Mesenchymal stem cell (in vitro differentiated cells and primary cell): ENCODE results near the gene CRISPLD2.

ENCODE experiments used
- DNase-seq: peaks from one replicate; pipeline ENCODE4 v3.0.0-alpha.2; 2013
- H2AFZ ChIP-seq: one replicate; pipeline ENCODE4 v1.6.1; 2013; ENCODE audit warnings: low read depth, mild to moderate bottlenecking, control low read depth, inconsistent platforms, low read length, moderate library complexity
- H2AK5ac ChIP-seq: 2 replicates; pipeline ENCODE4 v1.6.1; 2013; ENCODE audit warnings: low read length, moderate library complexity, mild to moderate bottlenecking, inconsistent platforms; ENCODE audit not compliant: severe bottlenecking
- H2BK120ac ChIP-seq: one replicate; pipeline ENCODE4 v1.6.1; 2013; ENCODE audit warnings: low read depth, mild to moderate bottlenecking, inconsistent platforms, low read length, moderate library complexity
- H2BK12ac ChIP-seq, 2 experiments: one replicate each; pipeline ENCODE4 v1.6.1; 2013; ENCODE audit warnings: inconsistent platforms in 2 of 2, low read length in 2 of 2, mild to moderate bottlenecking in 2 of 2, moderate library complexity in 2 of 2, control low read depth in 1 of 2
- H2BK15ac ChIP-seq: one replicate; pipeline ENCODE4 v1.6.1; 2013; ENCODE audit warnings: mild to moderate bottlenecking, low read depth, inconsistent platforms; ENCODE audit not compliant: poor library complexity, severe bottlenecking
- H2BK5ac ChIP-seq: 2 replicates; pipeline ENCODE4 v1.6.1; 2013; ENCODE audit warnings: low read depth, mild to moderate bottlenecking, low read length, control low read depth, inconsistent platforms; ENCODE audit not compliant: poor library complexity, severe bottlenecking
- H3K14ac ChIP-seq, 2 experiments: one replicate each; pipeline ENCODE4 v1.6.1; 2013; ENCODE audit warnings: inconsistent platforms in 2 of 2, low read length in 2 of 2, control low read depth in 1 of 2, mild to moderate bottlenecking in 1 of 2, moderate library complexity in 1 of 2
- H3K18ac ChIP-seq, 2 experiments: one replicate each; pipeline ENCODE4 v1.6.1; 2013; ENCODE audit warnings: inconsistent platforms in 2 of 2, low read length in 2 of 2, control low read depth in 1 of 2, low read depth in 1 of 2, mild to moderate bottlenecking in 1 of 2
- H3K23ac ChIP-seq, 2 experiments: one replicate each; pipeline ENCODE4 v1.6.1; 2013; ENCODE audit warnings: inconsistent platforms in 2 of 2, low read length in 2 of 2, mild to moderate bottlenecking in 2 of 2, moderate library complexity in 2 of 2, control low read depth in 1 of 2
- H3K27ac ChIP-seq: 2 replicates; pipeline ENCODE4 v1.5.1; 2013; ENCODE audit warnings: mild to moderate bottlenecking, moderate library complexity, low read length, control low read depth, inconsistent platforms; ENCODE audit not compliant: poor library complexity, severe bottlenecking
- H3K27me3 ChIP-seq, 2 experiments: 2 replicates each; pipeline versions ENCODE4 v1.6.1 to v1.7.0; 2013; ENCODE audit warnings: low read length in 2 of 2, mild to moderate bottlenecking in 2 of 2, moderate library complexity in 2 of 2, control low read depth in 1 of 2, inconsistent platforms in 1 of 2; ENCODE audit not compliant: control insufficient read depth in 1 of 2, insufficient read depth in 1 of 2
- H3K36me3 ChIP-seq, 2 experiments: 2 replicates each; pipeline versions ENCODE4 v1.6.1 to v1.7.0; 2013; ENCODE audit warnings: low read length in 2 of 2, control low read depth in 1 of 2, inconsistent platforms in 1 of 2, low read depth in 1 of 2, mild to moderate bottlenecking in 1 of 2; ENCODE audit not compliant: insufficient read depth in 2 of 2, control insufficient read depth in 1 of 2
- H3K4ac ChIP-seq, 2 experiments: one replicate each; pipeline ENCODE4 v1.6.1; 2013; ENCODE audit warnings: inconsistent platforms in 2 of 2, low read length in 2 of 2, mild to moderate bottlenecking in 2 of 2, moderate library complexity in 2 of 2, control low read depth in 1 of 2, low read depth in 1 of 2
- H3K4me1 ChIP-seq: 2 replicates; pipeline ENCODE4 v1.6.1; 2013; ENCODE audit warnings: low read depth, low read length, control low read depth; ENCODE audit not compliant: control insufficient read depth, insufficient read depth
- H3K4me2 ChIP-seq: 2 replicates; pipeline ENCODE4 v1.6.1; 2013; ENCODE audit warnings: low read length, mild to moderate bottlenecking, inconsistent platforms; ENCODE audit not compliant: poor library complexity, severe bottlenecking
- H3K4me3 ChIP-seq, 2 experiments: 2 replicates each; pipeline versions ENCODE4 v1.5.1 to v1.7.0; 2013; ENCODE audit warnings: low read length in 2 of 2, mild to moderate bottlenecking in 2 of 2, control low read depth in 1 of 2, low read depth in 1 of 2; ENCODE audit not compliant: insufficient read depth in 1 of 2
- H3K79me1 ChIP-seq: replicated peaks from 2 replicates; pipeline ENCODE4 v1.6.1; 2013; ENCODE audit warnings: mild to moderate bottlenecking, control low read depth, low read length, inconsistent platforms; ENCODE audit not compliant: poor library complexity, severe bottlenecking
- H3K9ac ChIP-seq: 2 replicates; pipeline ENCODE4 v1.7.0; 2013; ENCODE audit warnings: mild to moderate bottlenecking, low read length, moderate library complexity
- H3K9me3 ChIP-seq: 2 replicates; pipeline ENCODE4 v1.7.0; 2013; ENCODE audit warnings: mild to moderate bottlenecking, low read length; ENCODE audit not compliant: control insufficient read depth
- H4K8ac ChIP-seq: one replicate; pipeline ENCODE4 v1.6.1; 2013; ENCODE audit warnings: inconsistent platforms, mild to moderate bottlenecking, low read length, moderate library complexity
- H4K91ac ChIP-seq: one replicate; pipeline ENCODE4 v1.6.1; 2013; ENCODE audit warnings: mild to moderate bottlenecking, low read length, inconsistent platforms
- WGBS: methylation state at CpG from one replicate; pipeline ENCODE4 v1.1.7; 2013; ENCODE audit warnings: mixed read lengths; 5-methylcytosine and 5-hydroxymethylcytosine counted together

The CRISPLD2 gene

GRCh38 chr16:84875846-84876245 lies 56.1 kb downstream of the CRISPLD2 start:
- Histone ChIP-seq H3K9ac (no peak overlapping the region), H3K4me1 (no peaks in the 10 kb centered on the region), H2AK5ac (no peak overlapping the region), H3K27me3 (no peaks in the 10 kb centered on the region), H3K23ac (no peak overlapping the region), H3K14ac (no peak overlapping the region), H2BK15ac (no peak overlapping the region), H2BK120ac (no peak overlapping the region), H2AFZ (no peak overlapping the region), H4K8ac (no peak overlapping the region), H3K4ac (no peak overlapping the region), H4K91ac (no peak overlapping the region), H3K9me3 (no peaks in the 10 kb centered on the region), H3K79me1 (no peaks in the 10 kb centered on the region), H3K27ac (no peak overlapping the region), H2BK5ac (no peak overlapping the region), H3K36me3 (no peaks in the 10 kb centered on the region), H3K4me3 (no peak overlapping the region), H3K18ac (no peak overlapping the region), H2BK12ac (no peak overlapping the region), H3K4me2 (no peak overlapping the region)
- DNase-seq: no peak
- 93% methylated on average over 6 of the region's 6 CpGs for WGBS

- H4K8ac ChIP-seq: no peak overlapping the region
- no peak overlapping the region for H3K23ac ChIP-seq
- no peaks in the 10 kb centered on the region for H3K27me3 ChIP-seq
- 84% methylated on average over 13 of the region's 13 CpGs for WGBS
- H3K79me1 ChIP-seq: no peaks in the 10 kb centered on the region
- H3K18ac ChIP-seq: no peak overlapping the region
- no peak overlapping the region for H2BK15ac ChIP-seq
- no peak overlapping the region for H2BK5ac ChIP-seq
- no peak overlapping the region for H3K4ac ChIP-seq
- peaks cover 2% of the 10 kb centered on the region for H3K4me1 ChIP-seq
- H3K9ac ChIP-seq: no peak overlapping the region
- no peak for DNase-seq
- H2BK12ac ChIP-seq: no peak overlapping the region
- no peak overlapping the region for H3K4me3 ChIP-seq
- no peak overlapping the region for H3K27ac ChIP-seq
- H4K91ac ChIP-seq: no peak overlapping the region
- no peak overlapping the region for H2AFZ ChIP-seq
- no peak overlapping the region for H2AK5ac ChIP-seq
- no peak overlapping the region for H2BK120ac ChIP-seq
- no peak overlapping the region for H3K14ac ChIP-seq
- H3K4me2 ChIP-seq: no peak overlapping the region
- H3K9me3 ChIP-seq: no peaks in the 10 kb centered on the region
- H3K36me3 ChIP-seq: no peaks in the 10 kb centered on the region
Measured at GRCh38 chr16:84876873-84877606, 57.3 kb downstream of the CRISPLD2 start.

GRCh38 chr16:84878770-84879169 lies 59.0 kb downstream of the CRISPLD2 start:
- Histone ChIP-seq H2AFZ (no peak overlapping the region), H2AK5ac (no peak overlapping the region), H3K4me1 (peaks cover 4% of the 10 kb centered on the region), H2BK12ac (no peak overlapping the region), H3K4ac (no peak overlapping the region), H2BK15ac (no peak overlapping the region), H3K23ac (no peak overlapping the region), H3K18ac (no peak overlapping the region), H2BK120ac (no peak overlapping the region), H3K9me3 (no peaks in the 10 kb centered on the region), H3K79me1 (no peaks in the 10 kb centered on the region), H3K9ac (no peak overlapping the region), H4K91ac (no peak overlapping the region), H3K36me3 (no peaks in the 10 kb centered on the region), H3K4me2 (no peak overlapping the region), H3K14ac (no peak overlapping the region), H2BK5ac (no peak overlapping the region), H3K27ac (no peak overlapping the region), H3K27me3 (no peaks in the 10 kb centered on the region), H3K4me3 (no peak overlapping the region), H4K8ac (no peak overlapping the region)
- 100% methylated on average over 3 of the region's 5 CpGs for WGBS
- no peak for DNase-seq

- no peak overlapping the region for H3K23ac ChIP-seq
- H2BK5ac ChIP-seq: no peak overlapping the region
- H4K8ac ChIP-seq: no peak overlapping the region
- no peak overlapping the region for H2AFZ ChIP-seq
- 85% methylated on average over 11 of the region's 11 CpGs for whole genome bisulfite sequencing
- no peak overlapping the region for H2BK120ac ChIP-seq
- no peak for DNase-seq
- H3K14ac ChIP-seq: no peak overlapping the region
- no peak overlapping the region for H3K27ac ChIP-seq
- H3K4me2 ChIP-seq: no peak overlapping the region
- H3K4me3 ChIP-seq: no peak overlapping the region
- H3K27me3 ChIP-seq: no peaks in the 10 kb centered on the region
- no peak overlapping the region for H3K9ac ChIP-seq
- H2AK5ac ChIP-seq: peak overlapping the region; percentile 85
- peaks cover 4% of the 10 kb centered on the region for H3K4me1 ChIP-seq
- peak overlapping the region in 1 of 2 experiments; percentile 1 for H3K4ac ChIP-seq
- H3K36me3 ChIP-seq: no peaks in the 10 kb centered on the region
- H3K9me3 ChIP-seq: no peaks in the 10 kb centered on the region
- no peak overlapping the region for H2BK12ac ChIP-seq
- H4K91ac ChIP-seq: no peak overlapping the region
- no peaks in the 10 kb centered on the region for H3K79me1 ChIP-seq
- no peak overlapping the region for H2BK15ac ChIP-seq
- peak overlapping the region in 1 of 2 experiments; percentile 68 for H3K18ac ChIP-seq
Measured at GRCh38 chr16:84879569-84880487, 60.0 kb downstream of the CRISPLD2 start.
